ENCODE data around the gene LRCOL1.

Gene LRCOL1

DNA sequence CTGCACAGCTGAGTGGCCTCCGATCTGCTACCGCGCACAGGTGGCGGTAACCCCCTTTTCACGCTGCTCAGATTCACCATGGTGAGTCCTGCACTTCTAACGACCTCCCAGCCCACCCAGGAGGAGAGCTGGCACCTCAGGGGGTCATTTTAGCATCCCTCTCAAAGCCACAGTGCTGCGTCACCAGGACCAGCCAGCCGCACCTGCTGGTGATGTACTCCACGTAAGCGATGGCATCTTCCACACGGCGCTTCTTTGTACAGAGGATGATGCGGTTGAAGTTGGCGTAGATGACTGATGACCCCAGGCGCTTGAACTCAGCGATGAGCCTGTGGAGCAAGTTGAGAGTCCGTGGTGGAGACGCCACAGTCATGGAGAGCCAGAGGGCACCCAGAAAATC, 27.4 kb upstream of the LRCOL1 start:
- DNase-seq (ENCODE audit: low read depth in 1 of 2, low spot score in 1 of 2) = no peak

GRCh38 chr12:132635076-132635955, 24.9 kb upstream of the LRCOL1 start:
- no peak for DNase-seq (ENCODE audit: low read depth in 1 of 2, low spot score in 1 of 2)

DNA sequence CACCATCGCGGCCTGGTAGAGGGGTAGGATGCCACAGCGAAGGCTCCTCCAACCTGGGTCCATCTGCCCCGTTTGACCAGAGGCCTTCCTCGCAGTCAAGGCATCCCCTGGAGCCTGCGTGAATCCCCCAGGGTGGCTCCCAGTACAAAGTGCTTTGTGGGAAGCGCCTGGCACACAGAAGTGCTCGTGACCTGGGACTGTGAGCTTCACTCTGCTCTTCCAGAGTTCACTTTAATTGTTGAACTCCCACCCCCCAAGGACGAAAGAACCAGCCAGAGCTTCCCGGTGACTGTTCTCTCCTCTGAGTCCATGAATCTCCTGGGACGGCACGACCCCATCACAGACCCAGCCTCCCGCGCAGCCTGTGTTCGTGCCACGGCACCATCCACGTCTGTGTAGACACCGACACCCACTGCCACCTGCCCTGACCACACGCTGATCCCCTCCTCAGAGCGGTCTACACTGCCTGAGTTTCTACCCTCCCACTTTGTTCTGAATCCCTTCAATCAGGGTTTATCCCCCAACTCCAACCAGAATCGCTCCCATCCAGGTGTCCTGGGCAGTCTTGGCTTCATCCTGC, 24.1 kb upstream of the LRCOL1 start:
- DNase-seq (ENCODE audit: low read depth in 1 of 2, low spot score in 1 of 2) = no peak

GRCh38 chr12:132633901-132634300, 23.5 kb upstream of the LRCOL1 start:
- no peak for DNase-seq (ENCODE audit: low read depth in 1 of 2, low spot score in 1 of 2)

- no peak for DNase-seq (ENCODE audit: low read depth in 1 of 2, low spot score in 1 of 2)
Observed at GRCh38 chr12:132633398-132633797, 23.0 kb upstream of the LRCOL1 start.

DNA sequence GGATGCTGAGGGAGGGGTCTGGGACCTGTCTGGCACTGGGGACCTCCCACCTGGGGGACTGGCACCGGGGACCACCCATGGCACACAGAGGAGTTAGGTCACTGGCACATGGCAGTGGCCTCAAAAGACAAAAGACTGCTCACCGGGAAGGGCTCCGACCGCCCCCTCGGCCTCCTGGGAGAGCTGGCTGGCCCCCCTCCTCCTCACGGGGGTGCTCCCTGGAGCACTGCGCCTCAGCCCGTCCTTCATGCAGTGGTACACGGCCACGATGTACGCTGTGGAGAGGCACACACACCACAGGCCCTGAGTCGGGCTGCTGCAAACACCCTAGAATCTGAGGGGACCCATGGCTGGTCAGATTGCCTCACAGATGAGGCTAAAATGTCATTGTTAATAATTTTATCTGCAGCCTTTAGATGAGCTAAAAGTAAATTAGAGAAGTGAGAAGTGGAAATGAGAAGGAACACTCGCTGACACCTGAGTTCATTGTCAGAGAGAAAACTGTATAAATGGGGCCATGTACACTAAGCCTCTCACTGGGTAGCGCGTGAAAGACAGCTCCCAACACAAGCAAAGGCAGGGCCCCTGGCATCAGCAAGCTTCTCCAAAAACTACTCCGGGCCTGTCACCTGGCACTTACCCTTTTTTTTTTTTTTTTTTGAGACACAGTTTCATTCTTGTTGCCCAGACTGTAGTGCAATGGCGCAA, 22.3 kb upstream of the LRCOL1 start:
- no peak for DNase-seq (ENCODE audit: low read depth in 1 of 2, low spot score in 1 of 2)

DNA sequence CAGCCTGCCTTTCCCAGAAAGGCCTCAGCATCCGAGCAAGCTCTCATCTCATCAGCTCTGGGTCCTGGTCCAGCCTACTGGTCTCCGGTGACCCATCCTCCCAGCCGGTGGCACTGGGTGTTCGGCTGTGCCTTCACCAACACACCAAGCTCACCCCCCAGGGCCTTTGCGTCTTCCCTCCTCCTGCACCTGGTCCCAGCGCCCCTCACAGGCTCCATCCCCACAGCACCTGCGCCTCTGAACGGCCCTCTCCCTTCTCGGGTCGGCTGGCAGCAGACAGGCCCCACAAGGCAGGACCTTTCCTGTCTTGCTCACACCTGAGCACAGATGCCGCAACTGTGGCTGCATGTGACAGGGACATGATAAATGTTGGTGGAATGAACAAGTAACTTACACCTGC, 21.3 kb upstream of the LRCOL1 start:
- no peak for DNase-seq (ENCODE audit: low read depth in 1 of 2, low spot score in 1 of 2)

DNA sequence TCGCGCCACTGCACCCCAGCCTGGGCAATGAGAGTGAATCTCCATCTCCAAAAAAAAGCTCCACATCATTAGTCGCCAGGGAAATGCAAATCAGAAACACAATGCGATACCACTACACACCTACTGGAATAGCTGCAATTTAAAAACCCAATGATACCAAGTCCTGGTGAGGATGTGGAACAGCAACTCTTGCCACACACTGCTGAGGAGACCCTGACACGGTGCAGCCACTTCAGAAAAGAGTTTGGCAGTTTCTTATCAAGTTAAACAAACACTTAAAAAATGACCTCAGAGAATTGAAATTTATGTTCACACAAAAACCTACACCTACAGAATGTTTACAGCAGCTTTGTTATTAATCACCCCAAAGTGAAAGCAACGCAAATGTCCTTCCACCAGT, 20.3 kb upstream of the LRCOL1 start:
- no peak for DNase-seq (ENCODE audit: low read depth in 1 of 2, low spot score in 1 of 2)

GRCh38 chr12:132629330-132629729, 18.9 kb upstream of the LRCOL1 start:
- DNase-seq (ENCODE audit: low read depth in 1 of 2, low spot score in 1 of 2) = no peak

- no peak for DNase-seq (ENCODE audit: low read depth in 1 of 2, low spot score in 1 of 2)
Observed at GRCh38 chr12:132625731-132626430, 15.5 kb upstream of the LRCOL1 start.

DNA sequence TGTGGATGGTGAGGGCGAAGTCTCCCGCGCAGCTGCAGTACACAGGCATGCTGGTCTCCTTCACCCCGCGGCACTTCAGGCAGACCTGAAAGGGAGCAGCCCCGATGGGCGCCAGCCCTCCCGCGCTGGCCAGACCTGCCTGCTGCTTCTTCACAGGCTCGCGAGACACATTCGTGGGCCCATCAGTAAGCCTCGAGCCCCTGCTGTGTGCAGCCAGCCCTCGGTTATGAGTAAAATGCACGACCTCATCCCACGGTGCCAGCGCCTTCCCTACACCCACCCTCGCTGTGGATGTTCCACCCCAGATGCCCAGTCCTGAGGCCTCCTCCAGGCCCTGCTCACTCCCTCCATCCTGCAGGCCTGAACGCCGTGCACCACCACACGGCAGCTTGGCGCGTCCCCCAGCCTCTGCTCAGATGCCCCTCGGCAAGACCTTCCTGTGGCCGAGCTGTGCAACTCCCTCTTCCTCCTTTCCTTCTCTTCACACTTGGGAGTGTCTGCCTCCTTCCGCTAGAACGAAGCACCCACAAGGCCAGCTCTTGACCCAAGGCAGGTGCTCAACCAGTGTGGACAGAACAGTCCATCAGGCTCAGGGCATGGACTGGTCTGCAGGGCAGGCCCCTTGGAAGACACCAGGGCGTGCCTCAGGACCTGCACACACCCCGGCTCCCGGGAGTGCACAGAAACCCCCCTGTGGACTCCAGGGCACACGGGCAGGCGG, 14.7 kb upstream of the LRCOL1 start:
- no peak for DNase-seq (ENCODE audit: low read depth in 1 of 2, low spot score in 1 of 2)

DNA sequence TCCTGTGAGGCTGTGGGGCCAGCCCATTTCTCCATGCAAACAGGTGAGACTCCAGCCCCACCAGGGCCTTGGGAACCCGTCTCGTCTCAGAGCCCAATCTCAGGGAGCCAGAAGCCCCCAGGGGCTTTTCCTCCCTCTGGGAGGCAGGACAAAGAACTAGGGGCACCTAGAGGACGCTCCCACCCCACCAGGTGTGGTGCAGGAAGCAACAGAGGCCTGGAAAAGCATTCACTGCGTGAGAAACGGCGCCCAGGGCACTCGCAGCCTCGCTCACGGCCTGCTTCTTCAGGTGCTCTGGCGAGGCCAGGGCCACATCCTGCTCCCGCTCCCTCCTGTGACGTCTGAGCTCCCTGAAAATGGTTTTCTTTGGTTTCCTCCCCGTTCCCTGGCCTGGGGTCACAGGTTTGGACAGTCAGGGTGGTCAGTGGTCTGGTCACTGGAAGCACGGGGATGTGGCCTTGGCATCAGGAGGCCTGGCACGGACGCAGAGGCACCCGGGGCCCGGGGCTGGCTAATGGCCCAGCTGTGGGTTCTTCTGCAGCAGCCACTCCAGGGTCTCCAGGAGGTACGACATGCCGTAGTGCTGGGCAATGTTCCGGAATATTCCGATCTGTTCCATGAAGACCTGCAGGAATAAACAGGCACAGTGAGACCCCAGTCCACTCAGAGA, 13.9 kb upstream of the LRCOL1 start:
- no peak for DNase-seq (ENCODE audit: low read depth in 1 of 2, low spot score in 1 of 2)

DNA sequence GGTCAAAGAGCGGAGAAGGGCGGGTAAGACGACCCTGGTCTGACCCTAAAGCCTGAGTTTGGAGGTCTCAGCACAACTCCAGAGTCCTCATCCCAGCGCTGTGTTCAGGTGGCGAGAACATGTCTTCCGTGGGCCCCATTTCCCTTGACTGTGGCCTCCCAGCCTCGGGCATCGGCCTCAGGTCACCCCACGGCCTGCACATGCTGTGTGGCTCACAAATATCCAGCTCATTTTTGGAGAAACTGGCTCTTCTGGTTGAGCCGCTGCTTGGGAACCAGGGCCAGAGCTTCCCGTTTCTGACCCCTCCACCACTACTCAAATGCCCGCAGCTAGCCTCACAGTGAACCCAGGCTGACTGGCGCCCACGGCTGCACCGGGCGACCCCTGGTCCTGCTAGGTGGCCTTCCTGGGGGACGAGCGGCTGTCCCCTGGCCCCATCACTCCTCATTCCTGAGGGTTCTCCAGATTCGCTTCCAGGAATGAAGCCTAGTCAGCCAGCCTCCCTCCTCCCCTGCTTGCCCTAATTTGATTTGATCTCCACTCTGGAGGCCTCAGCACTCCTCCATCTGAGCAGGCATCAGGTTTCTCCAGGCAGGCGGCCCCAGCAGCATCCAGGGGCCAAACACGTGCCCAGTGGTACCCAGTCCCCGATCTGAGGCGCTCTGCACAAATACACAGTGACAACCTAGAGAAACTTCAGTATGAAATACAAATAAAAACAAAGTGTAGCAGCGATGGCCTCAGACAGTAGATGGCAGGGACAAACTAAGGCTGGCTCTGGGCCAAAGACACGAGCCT, 12.9 kb upstream of the LRCOL1 start:
- no peak for DNase-seq (ENCODE audit: low read depth in 1 of 2, low spot score in 1 of 2)

- no peak for DNase-seq (ENCODE audit: low read depth in 1 of 2, low spot score in 1 of 2)
Observed at GRCh38 chr12:132622437-132623071, 12.2 kb upstream of the LRCOL1 start.

DNA sequence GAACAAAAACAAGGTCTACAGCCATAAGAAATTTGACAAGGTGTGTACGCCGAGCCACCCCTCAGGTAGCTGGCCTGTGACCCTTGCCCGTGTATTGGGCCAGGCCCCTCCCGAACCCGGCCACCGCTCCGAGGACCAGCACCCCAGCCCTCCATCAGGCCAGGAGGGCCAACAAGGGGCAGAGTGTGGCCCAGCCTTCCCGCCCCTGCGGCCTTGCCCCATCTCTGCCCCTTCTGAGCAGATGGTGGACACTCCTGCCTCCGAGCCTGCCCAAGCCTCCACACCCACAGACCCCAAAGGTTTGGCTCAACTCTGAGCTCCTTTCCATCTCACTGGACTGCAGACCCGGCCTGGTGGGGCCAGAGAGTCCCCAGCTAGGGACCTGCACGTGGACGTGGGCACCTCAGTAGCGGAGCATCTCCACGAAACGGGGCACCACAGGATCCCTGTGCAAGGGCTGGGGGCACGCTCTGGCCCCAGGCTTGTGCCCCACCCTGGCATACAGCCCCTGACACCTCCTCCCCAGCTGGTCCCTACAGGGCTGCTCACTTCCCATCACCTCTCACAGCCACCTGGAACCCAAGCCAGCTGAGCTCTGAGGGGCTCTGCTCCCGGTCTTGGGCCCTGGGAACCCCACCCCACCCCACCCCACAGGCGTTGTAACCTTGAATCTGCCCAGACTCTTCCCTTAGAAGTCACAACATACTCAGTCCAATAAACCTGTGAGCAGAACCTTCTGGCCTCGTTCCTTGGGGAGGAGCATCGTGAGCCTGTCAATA, 11.5 kb upstream of the LRCOL1 start:
- DNase-seq (ENCODE audit: low read depth in 1 of 2, low spot score in 1 of 2) = no peak

GRCh38 chr12:132620899-132621656, 10.7 kb upstream of the LRCOL1 start:
- DNase-seq (ENCODE audit: low read depth in 1 of 2, low spot score in 1 of 2) = no peak

- DNase-seq (ENCODE audit: low read depth in 1 of 2, low spot score in 1 of 2) = no peak
Observed at GRCh38 chr12:132620113-132620898, 9.9 kb upstream of the LRCOL1 start.
